Astrocyte of the spinal cord (primary cell): ENCODE results near the gene SLC2A9.

ENCODE experiments used
- DNase-seq: peaks from one replicate; pipeline ENCODE4 v3.0.0; 2011; ENCODE audit warnings: low read depth, low spot score
- H3K4me3 ChIP-seq: 2 replicates; pipeline ENCODE4 v1.5.1; 2011; ENCODE audit warnings: low read depth, mild to moderate bottlenecking, low read length, moderate library complexity
- CTCF ChIP-seq: IDR thresholded peaks from 2 replicates; pipeline ENCODE4 v1.5.1; 2012; ENCODE audit warnings: low read depth, mild to moderate bottlenecking, low read length, inconsistent platforms
- in situ Hi-C: cut with HindIII; loops from 2 replicates; pipeline ENCODE4 v1.10.0; 2017; ENCODE audit warnings: low sequenced_read_pairs

SLC2A9 gene

DNA sequence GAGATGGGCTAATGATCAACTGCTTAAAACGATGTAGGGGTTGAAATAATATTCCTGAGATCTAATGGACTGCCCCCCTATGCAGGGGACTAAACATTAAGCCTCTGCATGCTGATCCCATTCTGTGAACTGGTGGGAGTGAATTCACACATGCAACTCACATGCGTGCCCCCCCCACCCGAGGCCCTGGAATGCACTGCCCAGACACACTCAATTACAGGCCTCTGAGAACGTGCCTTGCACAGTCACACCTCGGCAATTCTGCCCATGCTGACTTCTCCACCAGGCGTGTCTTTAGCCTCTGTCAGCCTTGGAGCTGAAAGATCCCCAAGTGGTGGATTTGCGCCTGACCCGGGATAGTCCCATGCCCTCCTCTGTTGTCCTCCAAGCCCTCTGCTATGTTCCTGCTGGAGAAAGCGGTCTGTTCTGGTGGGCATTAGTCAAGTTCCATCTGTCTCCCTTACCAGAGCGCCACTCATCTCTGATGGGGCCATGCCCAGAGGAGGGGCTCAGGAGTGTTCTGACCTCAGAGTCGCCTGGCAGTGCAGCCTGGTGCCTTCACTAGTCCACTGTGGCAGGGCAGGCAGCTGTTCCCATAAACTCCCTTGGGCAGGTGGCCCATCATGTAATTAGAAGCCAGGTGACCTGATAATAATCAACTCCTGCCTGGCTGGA lies 153.4 kb downstream of the SLC2A9 start:
- in situ Hi-C loops = no loop called here
- no peak for DNase-seq
- no peak for TF ChIP-seq CTCF
- H3K4me3 ChIP-seq = no peak overlapping the region

DNA sequence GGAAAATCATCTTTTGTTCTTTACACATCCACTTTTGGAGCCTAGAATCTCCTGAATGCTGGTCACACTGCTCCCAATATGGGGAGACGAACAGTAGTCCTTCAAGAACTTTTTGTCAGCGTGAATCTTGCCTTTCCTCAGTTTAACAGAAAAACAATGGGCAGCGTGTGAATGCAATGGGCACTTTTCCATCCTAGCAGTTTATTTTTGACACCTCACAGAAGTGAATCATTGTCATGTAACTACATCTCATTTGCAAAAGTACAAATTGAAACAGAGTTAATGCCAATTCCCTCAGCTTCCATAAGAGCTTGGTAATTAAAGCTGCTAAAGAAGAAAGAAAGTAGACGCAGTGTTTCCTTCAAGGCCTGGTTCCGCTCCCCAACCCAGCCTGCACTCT lies 154.4 kb downstream of the SLC2A9 start:
- in situ Hi-C loops = no loop called here
- no peak for DNase-seq
- TF ChIP-seq CTCF = no peak
- no peak overlapping the region for H3K4me3 ChIP-seq

- no peak for DNase-seq
- in situ Hi-C loops = no loop called here
- TF ChIP-seq CTCF = no peak
- no peak overlapping the region for H3K4me3 ChIP-seq
These were observed 159.7 kb downstream of the SLC2A9 start for GRCh38 chr4:9861561-9861960.

DNA sequence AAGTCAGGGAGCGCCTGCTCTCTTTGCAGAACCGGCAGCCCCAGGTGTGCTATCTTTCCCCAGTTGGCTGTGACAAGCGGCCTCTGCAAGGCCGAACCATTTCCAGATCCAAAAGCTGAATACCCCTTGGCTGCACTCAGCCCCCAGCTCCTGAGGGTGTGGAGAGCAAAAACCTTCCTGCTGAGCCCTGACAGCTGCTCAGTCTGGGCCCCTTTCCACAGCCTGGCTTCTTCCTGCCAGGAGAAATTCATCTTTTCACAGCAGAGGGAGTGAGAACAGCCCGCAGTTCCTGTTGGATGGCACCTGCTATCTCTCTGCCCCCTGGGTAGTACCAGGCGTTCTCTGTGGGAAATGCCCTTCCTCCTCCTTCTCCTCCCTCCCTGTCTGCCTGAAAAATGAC lies 161.5 kb downstream of the SLC2A9 start:
- TF ChIP-seq CTCF = no peak
- no peak overlapping the region for H3K4me3 ChIP-seq
- DNase-seq = no peak
- in situ Hi-C loops = no loop called here

DNA sequence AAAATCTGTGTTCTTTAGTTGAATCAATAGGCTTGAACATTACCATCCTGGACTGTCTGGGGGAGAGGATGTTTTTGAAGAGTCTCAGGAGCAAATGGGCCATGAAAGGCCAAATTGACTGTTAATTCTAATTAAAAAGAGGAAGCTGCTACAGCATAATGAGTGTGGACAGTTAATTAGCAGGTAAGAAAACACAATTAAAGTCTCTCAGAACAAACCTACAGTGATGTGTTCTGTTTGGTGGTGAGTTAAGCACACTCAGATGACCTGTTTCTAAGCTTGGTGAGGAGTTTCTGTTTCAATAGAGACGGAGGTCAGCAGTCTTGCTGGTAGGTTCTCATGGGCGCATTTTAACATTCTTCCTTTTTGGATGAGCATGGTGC lies 171.8 kb downstream of the SLC2A9 start:
- in situ Hi-C loops = no loop called here
- H3K4me3 ChIP-seq = no peak overlapping the region
- no peak for DNase-seq
- no peak for TF ChIP-seq CTCF

- in situ Hi-C loops = no loop called here
- no peak for TF ChIP-seq CTCF
These were observed 173.1 kb downstream of the SLC2A9 start for GRCh38 chr4:9847968-9848748.

More at GRCh38 chr4:9847968-9848748, 173.1 kb downstream of the SLC2A9 start:
- no peak for DNase-seq
- H3K4me3 ChIP-seq = no peak overlapping the region
